Neural cell (in vitro differentiated cells): ENCODE measurements around the gene OGDH.

Source experiments
- EZH2 ChIP-seq: fragments of 200-600, 300-800 bp; shearing (Covaris generic), sonication (generic); IDR thresholded peaks from 2 replicates; pipeline ENCODE4 v1.6.1; 2014; ENCODE audit warnings: antibody characterized with exemption, low read length, borderline replicate concordance, mild to moderate bottlenecking; ENCODE audit not compliant: insufficient read depth, poor library complexity, severe bottlenecking
- MXI1 ChIP-seq: fragments of 450-650 bp; conservative IDR thresholded peaks from 2 replicates; pipeline ENCODE4 v1.6.1; 2014; ENCODE audit warnings: antibody characterized with exemption, mild to moderate bottlenecking; ENCODE audit not compliant: poor library complexity, severe bottlenecking
- POLR2AphosphoS5 ChIP-seq: IDR thresholded peaks from 2 replicates; pipeline ENCODE4 v1.6.1; 2012
- RAD21 ChIP-seq: fragments of 450-650 bp; conservative IDR thresholded peaks from 2 replicates; pipeline ENCODE4 v1.6.1; 2014; ENCODE audit warnings: antibody characterized with exemption, mild to moderate bottlenecking, moderate library complexity
- TAF1 ChIP-seq: IDR thresholded peaks from 2 replicates; pipeline ENCODE4 v1.6.1; 2012; ENCODE audit warnings: low read depth
- TF ChIP-seq, protein P1 (sequence below): fragments of 450-650 bp; IDR thresholded peaks from 2 replicates; pipeline ENCODE4 v1.5.1; 2014; ENCODE audit warnings: antibody characterized with exemption, mild to moderate bottlenecking, moderate library complexity; ENCODE audit not compliant: poor library complexity, severe bottlenecking
- TF ChIP-seq, protein P2 (sequence below): IDR thresholded peaks from 2 replicates; pipeline ENCODE4 v1.6.1; 2012; ENCODE audit warnings: borderline replicate concordance

DNA sequence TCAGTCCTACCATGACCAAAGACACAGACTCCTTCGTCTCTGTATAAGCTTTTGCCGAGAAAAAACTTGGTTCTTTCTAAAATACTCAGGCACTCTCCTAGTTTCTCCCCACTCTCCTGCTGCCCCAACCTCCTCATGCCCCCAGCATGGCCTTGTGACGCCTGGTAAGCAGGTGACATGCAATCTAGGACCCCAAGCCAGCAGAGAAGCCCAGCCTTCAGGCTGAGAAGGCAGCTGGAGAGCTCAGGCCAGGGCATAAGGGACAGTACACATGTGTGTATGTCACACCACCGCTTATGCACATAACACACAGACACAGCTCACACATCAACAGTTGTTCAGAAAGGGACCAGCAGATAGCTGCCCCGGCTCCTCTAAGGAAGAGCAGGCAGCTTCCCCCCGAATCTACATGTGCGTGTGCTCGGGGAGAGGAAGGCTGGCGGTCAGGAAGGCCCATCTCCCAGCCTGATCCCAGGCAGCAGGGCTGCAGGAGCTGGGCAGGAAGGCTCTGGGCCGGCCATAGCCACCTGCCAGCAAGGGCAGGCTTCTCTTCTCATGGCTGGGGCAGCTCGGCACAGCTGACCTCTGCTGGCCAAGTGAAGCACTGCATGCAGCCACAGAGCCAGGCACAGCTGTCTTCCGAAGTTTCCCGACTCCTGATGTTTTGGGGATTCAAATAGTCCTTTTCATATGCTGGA lies 41.2 kb upstream of the OGDH start:
- no peak for TF ChIP-seq EZH2
- TF ChIP-seq, protein P1, sequence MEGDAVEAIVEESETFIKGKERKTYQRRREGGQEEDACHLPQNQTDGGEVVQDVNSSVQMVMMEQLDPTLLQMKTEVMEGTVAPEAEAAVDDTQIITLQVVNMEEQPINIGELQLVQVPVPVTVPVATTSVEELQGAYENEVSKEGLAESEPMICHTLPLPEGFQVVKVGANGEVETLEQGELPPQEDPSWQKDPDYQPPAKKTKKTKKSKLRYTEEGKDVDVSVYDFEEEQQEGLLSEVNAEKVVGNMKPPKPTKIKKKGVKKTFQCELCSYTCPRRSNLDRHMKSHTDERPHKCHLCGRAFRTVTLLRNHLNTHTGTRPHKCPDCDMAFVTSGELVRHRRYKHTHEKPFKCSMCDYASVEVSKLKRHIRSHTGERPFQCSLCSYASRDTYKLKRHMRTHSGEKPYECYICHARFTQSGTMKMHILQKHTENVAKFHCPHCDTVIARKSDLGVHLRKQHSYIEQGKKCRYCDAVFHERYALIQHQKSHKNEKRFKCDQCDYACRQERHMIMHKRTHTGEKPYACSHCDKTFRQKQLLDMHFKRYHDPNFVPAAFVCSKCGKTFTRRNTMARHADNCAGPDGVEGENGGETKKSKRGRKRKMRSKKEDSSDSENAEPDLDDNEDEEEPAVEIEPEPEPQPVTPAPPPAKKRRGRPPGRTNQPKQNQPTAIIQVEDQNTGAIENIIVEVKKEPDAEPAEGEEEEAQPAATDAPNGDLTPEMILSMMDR: peak; percentile 77
- TF ChIP-seq, protein P2, sequence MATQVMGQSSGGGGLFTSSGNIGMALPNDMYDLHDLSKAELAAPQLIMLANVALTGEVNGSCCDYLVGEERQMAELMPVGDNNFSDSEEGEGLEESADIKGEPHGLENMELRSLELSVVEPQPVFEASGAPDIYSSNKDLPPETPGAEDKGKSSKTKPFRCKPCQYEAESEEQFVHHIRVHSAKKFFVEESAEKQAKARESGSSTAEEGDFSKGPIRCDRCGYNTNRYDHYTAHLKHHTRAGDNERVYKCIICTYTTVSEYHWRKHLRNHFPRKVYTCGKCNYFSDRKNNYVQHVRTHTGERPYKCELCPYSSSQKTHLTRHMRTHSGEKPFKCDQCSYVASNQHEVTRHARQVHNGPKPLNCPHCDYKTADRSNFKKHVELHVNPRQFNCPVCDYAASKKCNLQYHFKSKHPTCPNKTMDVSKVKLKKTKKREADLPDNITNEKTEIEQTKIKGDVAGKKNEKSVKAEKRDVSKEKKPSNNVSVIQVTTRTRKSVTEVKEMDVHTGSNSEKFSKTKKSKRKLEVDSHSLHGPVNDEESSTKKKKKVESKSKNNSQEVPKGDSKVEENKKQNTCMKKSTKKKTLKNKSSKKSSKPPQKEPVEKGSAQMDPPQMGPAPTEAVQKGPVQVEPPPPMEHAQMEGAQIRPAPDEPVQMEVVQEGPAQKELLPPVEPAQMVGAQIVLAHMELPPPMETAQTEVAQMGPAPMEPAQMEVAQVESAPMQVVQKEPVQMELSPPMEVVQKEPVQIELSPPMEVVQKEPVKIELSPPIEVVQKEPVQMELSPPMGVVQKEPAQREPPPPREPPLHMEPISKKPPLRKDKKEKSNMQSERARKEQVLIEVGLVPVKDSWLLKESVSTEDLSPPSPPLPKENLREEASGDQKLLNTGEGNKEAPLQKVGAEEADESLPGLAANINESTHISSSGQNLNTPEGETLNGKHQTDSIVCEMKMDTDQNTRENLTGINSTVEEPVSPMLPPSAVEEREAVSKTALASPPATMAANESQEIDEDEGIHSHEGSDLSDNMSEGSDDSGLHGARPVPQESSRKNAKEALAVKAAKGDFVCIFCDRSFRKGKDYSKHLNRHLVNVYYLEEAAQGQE: no peak
- TF ChIP-seq RAD21: peak; percentile 67
- no peak for TF ChIP-seq MXI1
- no peak for TF ChIP-seq TAF1
- TF ChIP-seq POLR2AphosphoS5: no peak
